Measurements from ENCODE around the gene SEPTIN8.
A peak's percentile ranks its signal among the peaks of the same experiment; 100 is the strongest.
"Not testable (repeated sequence)": the region's sequence is repeated elsewhere in the genome, so short reads cannot be mapped to it uniquely, and the experiment has no call there.

Gene SEPTIN8

DNA sequence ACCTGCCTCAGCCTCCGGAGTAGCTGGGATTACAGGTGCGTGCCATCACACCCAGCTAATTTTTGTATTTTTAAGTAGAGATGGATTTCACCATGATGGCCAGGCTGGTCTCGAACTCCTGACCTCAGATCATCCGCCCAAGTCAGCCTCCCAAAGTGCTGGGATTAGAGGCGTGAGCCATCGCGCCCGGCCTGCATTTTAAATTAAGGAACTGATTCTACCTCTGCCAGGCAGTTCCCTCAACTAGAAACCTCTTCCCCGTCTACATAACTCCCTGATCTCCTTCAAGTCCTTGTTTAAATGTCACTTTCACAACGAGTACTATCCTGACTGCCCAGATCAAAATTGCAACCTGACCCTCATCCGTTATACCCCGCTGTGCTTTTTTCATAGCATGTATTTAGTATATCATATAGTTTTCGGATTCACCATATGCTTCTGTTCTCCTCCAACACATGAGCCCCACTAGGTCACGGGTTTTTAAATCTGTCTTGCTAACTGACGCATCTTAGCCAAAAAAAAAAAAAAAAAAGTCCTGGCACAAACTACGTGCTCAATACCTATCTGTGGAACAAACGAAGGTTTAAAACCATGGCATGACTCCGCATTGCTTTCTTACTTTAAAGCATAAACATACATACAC is 35.2 kb upstream of the SEPTIN8 start:
- peak in 1 of 2 experiments; percentile 28 for DNase-seq

- DNase-seq = no peak
These were observed 33.6 kb upstream of the SEPTIN8 start for GRCh38 chr5:132810605-132811004.

- no peak for DNase-seq
These were observed 31.8 kb upstream of the SEPTIN8 start for GRCh38 chr5:132808866-132809265.

DNA sequence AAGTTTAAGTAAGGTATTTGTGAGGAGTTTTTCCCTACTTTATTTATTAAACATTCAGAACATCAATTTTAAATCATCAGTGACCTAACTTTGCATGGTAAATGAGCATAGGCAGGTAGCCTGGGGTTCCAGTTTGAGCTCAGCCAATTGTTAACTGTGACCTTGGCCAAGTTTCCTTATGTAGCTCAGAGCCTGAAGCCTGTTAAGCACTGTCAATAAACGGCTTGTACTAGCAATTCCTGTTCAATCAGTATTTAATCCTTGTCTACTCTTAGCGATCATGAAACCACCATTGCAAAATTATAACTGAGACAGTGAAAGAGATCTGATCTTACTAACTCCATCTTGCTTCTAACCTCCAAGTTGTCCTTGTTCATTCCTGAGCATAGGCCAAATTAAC is 31.4 kb upstream of the SEPTIN8 start:
- no peak for DNase-seq

GRCh38 chr5:132807163-132807838 is 30.3 kb upstream of the SEPTIN8 start:
- no peak for DNase-seq

DNA sequence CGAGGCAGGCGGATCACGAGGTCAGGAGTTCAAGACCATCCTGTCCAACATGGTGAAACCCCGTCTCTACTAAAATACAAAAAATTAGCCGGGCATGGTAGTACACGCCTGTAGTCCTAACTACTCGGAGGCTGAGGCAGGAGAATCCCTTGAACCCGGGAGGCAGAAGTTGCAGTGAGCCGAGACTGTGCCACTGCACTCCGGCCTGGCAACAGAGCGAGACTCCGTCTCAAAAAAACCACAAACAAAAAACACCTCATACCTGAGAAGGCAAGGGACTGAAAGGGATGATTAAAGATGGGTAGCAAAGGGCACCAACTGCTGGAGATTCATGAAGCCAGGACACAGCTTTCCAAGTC is 29.7 kb upstream of the SEPTIN8 start:
- not testable (repeated sequence) for DNase-seq

DNA sequence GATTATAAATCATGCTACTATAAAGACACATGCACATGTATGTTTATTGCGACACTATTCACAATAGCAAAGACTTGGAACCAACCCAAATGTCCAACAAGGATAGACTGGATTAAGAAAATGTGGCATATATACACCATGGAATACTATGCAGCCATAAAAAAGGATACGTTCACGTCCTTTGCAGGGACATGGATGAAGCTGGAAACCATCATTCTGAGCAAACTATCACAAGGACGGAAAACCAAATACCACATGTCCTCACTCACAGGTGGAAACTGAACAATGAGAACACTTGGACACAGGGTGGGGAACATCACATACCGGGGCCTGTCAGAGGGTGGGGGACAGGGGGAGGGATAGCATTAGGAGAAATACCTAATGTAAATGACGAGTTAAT is 28.8 kb upstream of the SEPTIN8 start:
- not testable (repeated sequence) for DNase-seq

DNA sequence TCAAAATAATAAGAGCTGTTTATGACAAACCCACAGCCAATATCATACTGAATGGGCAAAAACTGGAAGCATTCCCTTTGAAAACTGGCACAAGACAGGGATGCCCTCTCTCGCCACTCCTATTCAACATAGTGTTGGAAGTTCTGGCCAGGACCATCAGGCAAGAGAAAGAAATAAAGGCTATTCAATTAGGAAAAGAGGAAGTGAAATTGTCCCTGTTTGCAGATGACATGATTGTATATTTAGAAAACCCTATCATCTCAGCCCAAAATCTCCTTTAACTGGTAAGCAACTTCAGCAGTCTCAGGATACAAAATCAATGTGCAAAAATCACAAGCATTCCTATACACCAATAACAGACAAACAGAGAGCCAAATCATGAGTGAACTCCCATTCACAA is 27.2 kb upstream of the SEPTIN8 start:
- not testable (repeated sequence) for DNase-seq

DNA sequence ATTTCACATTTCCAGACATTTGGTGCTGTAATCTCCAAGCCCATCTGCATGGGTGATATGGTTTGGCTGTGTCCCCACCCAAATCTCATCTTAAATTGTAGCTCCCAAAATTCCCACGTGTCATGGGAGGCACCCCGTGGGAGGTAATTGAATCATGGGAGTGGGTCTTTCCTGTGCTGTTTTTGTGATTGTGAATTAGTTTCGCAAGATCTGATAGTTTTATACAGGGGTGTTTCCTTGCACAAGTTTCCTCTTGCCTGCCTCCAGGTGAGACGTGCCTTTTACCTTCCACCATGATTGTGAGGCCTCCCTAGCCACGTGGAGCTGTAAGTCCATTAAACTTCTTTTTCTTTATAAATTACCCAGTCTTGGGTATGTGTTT is 25.6 kb upstream of the SEPTIN8 start:
- not testable (repeated sequence) for DNase-seq

DNA sequence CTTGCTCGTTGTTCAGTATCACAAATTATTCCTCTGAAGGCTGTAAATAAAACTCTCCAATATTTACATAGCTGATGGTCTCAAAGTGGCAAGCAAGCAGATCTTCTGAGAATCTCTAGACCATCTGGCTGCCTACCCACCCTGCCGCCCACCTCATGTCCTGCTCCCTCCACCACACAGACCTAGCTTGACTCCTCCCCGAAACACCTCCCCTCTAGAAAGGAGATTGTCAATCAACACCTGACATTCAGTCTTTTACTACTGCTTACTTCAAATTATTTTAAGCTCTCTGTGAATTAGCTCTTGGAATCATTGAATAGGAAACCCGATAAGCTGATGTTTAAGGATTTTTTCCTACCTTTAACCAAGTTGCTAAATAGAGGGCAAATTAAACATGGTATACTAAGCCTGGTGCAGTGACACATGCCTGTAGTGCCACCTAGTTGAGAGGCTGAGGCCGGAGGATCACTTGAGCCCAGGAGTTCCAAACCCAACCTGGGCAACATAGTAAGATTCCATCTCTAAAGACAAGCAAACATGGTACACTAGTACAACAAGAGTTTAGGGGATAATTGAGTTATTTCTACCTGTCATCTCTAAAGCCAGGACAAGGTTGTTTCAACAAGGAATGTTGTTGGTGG is 25.1 kb upstream of the SEPTIN8 start:
- no peak for DNase-seq

GRCh38 chr5:132800545-132800944 is 23.5 kb upstream of the SEPTIN8 start:
- no peak for DNase-seq

GRCh38 chr5:132799392-132799791 is 22.4 kb upstream of the SEPTIN8 start:
- DNase-seq = no peak

DNA sequence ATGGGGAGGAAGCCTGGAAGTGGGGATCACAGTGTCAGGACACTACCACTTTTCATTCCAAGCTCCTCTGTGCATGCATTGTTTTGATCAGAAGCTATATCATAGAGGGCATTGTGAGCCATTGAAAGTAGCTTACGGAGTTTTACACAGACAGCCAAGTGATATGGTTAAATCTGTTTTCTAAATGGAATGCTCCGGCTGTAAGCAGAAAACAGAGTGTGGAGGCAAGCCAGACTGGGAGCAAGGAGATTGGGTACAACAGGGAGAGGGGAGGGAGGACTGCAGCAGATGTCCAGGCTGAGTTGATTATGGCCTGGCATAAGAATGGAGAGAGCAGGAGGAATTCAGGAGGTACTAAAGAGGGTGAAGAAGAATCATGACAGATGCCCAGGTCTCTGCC is 20.6 kb upstream of the SEPTIN8 start:
- peak in 1 of 2 experiments; percentile 71 for DNase-seq

- DNase-seq = no peak
These were observed 14.0 kb upstream of the SEPTIN8 start for GRCh38 chr5:132791026-132791425.

- peak in 1 of 2 experiments; percentile 65 for DNase-seq
These were observed 13.3 kb upstream of the SEPTIN8 start for GRCh38 chr5:132790201-132790865.

- DNase-seq = peak in 1 of 2 experiments; percentile 66
These were observed 12.2 kb upstream of the SEPTIN8 start for GRCh38 chr5:132788990-132789886.

- DNase-seq = no peak
These were observed 11.5 kb upstream of the SEPTIN8 start for GRCh38 chr5:132788508-132788907.

DNA sequence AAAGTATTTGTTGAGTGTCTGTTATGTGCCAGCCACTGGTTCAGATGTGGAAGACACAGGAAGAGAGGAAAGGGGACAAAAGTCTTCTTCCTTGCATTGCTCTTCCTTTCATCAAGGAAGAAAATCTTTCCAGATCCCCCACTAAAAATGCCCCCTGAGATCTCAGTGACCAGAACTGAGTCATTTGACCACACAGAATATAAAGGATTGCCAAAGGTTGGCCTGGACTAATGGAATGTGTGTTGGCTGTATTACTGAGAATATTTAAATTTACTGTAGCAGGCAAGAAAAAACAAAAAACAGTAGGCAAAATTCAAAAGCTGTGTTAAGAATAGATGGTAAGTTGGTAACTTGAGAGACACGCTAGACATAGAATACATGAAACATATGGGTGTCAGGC is 10.0 kb upstream of the SEPTIN8 start:
- no peak for DNase-seq

DNA sequence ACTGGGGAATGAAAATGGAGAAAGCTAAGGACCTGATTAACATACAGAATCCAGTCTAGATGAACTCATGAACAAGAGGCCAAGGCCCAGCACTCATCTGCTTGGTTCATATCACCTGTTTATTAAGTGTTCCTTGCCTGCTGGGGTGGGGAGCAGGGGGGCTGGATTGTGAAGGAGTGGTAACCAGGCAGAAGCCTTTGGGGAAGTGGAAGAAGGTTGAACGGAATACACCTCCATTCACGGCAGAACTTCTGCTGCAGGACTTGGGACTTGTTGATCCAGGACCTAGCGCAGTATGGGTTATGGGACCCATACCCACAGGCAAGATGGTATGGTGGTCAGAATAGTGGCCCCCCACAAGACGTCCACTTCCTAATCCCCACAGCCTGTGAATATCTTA is 8.8 kb upstream of the SEPTIN8 start:
- DNase-seq = no peak

- no peak for DNase-seq
These were observed 8.3 kb upstream of the SEPTIN8 start for GRCh38 chr5:132785365-132785764.

DNA sequence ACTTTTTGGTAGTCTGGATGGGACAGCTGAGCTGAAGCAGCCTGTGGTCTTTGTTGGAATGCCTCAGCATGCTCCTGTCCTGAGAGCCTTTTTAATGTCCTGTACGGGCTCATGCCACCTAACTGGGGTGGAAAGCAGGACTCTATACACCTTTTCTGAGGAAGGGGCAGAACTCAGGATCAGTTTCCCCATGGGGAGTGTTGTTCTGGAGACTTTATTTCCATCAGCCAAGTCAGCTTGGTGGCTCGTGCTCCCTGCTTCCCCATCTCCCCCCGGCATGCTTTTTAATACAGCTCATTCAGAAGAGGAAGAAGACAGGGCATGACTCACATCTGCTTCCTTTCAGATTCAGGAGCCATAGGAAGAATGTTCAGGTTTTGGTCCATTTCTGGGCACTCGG is 5.1 kb upstream of the SEPTIN8 start:
- DNase-seq = no peak

- no peak for DNase-seq
These were observed 4.0 kb upstream of the SEPTIN8 start for GRCh38 chr5:132781029-132781428.

GRCh38 chr5:132780577-132780976 is 3.5 kb upstream of the SEPTIN8 start:
- DNase-seq = no peak

Data from cerebellar nuclear complex (tissue), 1 donor.